Panc1 (cell line): Measurements from ENCODE around the gene NFKB2. TPM values are rescaled to one million over a fixed set of nuclear protein-coding genes. Genes with fewer than 3 reads are reported as not detected.

ENCODE experiments used
- ATAC-seq: fragments of 200-7000 bp; cut with Tn5 transposase; 2 replicates; pipeline ENCODE4 v1.9.1; 2020; ENCODE audit warnings: mild to moderate bottlenecking, moderate library complexity
- BruUV-seq: library from RNA; stranded (reverse); fragments of 400-500 nt; replicated peaks from 2 replicates; lab custom pipeline; 2021; lab: Mats Ljungman, UMichigan
- CTCF ChIA-PET: fragments of 300-600 bp; sonication (Branson Sonifier 250); formaldehyde crosslinking; loops from one replicate; lab custom pipeline; 2022; ENCODE audit warnings: antibody characterized with exemption; lab: Charles Lee
- POLR2A ChIA-PET: fragments of 300-600 bp; sonication (Branson Sonifier 250); formaldehyde crosslinking; loops from one replicate; lab custom pipeline; 2022; ENCODE audit warnings: antibody characterized with exemption; lab: Charles Lee
- DNase-seq: peaks from one replicate; pipeline ENCODE4 v3.0.0-alpha.2; 2010; ENCODE audit warnings: low read depth, low spot score
- H3K27ac ChIP-seq: 2 replicates; pipeline ENCODE4 v1.5.1; 2011; ENCODE audit warnings: mild to moderate bottlenecking, low read length, inconsistent platforms
- H3K27me3 ChIP-seq: fragments of 200-500 bp; sonication (Bioruptor generic); 2 replicates; pipeline ENCODE4 v1.6.0; 2014; ENCODE audit warnings: low read length, inconsistent platforms; ENCODE audit not compliant: control insufficient read depth, insufficient read depth
- H3K36me3 ChIP-seq: fragments of 200-500 bp; sonication (Bioruptor generic); 2 replicates; pipeline ENCODE4 v1.5.1; 2014; ENCODE audit warnings: inconsistent platforms, mild to moderate bottlenecking, low read length, moderate library complexity; ENCODE audit not compliant: control insufficient read depth, insufficient read depth
- H3K4me1 ChIP-seq: 2 replicates; pipeline ENCODE4 v1.5.1; 2011; ENCODE audit warnings: inconsistent platforms, mild to moderate bottlenecking, low read length, moderate library complexity; ENCODE audit not compliant: control insufficient read depth, insufficient read depth
- H3K4me3 ChIP-seq, 2 experiments: 2 replicates each; pipeline ENCODE4 v1.5.1; 2011 to 2012; ENCODE audit warnings: low read depth in 2 of 2, low read length in 2 of 2, mild to moderate bottlenecking in 2 of 2, inconsistent platforms in 1 of 2, moderate library complexity in 1 of 2
- H3K9me3 ChIP-seq: fragments of 200-500 bp; sonication (Bioruptor generic); 2 replicates; pipeline ENCODE4 v1.5.1; 2014; ENCODE audit warnings: low read depth, mild to moderate bottlenecking, inconsistent platforms, low read length, moderate library complexity; ENCODE audit not compliant: control insufficient read depth, insufficient read depth
- POLR2AphosphoS5 ChIP-seq: IDR thresholded peaks from 2 replicates; pipeline ENCODE4 v1.6.1; 2012; ENCODE audit warnings: mild to moderate bottlenecking, low read depth, low read length, moderate library complexity
- SIN3A ChIP-seq: IDR thresholded peaks from 2 replicates; pipeline ENCODE4 v1.6.1; 2012; ENCODE audit warnings: low read depth, mild to moderate bottlenecking, low read length, moderate library complexity, borderline replicate concordance; ENCODE audit not compliant: insufficient read depth
- TCF7L2 ChIP-seq: IDR thresholded peaks from 2 replicates; pipeline ENCODE4 v1.6.1; 2011; ENCODE audit warnings: mild to moderate bottlenecking, low read depth, low read length, inconsistent platforms
- in situ Hi-C: cut with HindIII; loops from 2 replicates; pipeline ENCODE4 v1.10.0; 2016; ENCODE audit warnings: low sequenced_read_pairs, low pct_unique_long_range_greater_than_20kb
- intact Hi-C: fragments of 100-400 bp; cut with micrococcal nuclease; formaldehyde crosslinking; loops from one replicate; pipeline ENCODE4 v1.10.0; 2022; ENCODE audit not compliant: unreplicated experiment
- total RNA-seq: library from RNA; stranded (reverse); gene quantifications from one replicate; pipeline ENCODE4 v1.2.1, GENCODE V29; 2021; ENCODE audit not compliant: unreplicated experiment
- TF ChIP-seq, protein P1 (sequence below), 2 experiments: IDR thresholded peaks; 2 replicates each; pipeline ENCODE4 v1.6.1; 2011 to 2012; ENCODE audit warnings: low read depth in 2 of 2, control low read depth in 1 of 2, low read length in 1 of 2, mild to moderate bottlenecking in 1 of 2, moderate library complexity in 1 of 2; ENCODE audit not compliant: insufficient read depth in 1 of 2
- TF ChIP-seq, protein P2 (sequence below): fragments of 450-650 bp; IDR thresholded peaks from 2 replicates; pipeline ENCODE4 v1.5.1; 2017; ENCODE audit warnings: mild to moderate bottlenecking

NFKB2 gene
- total RNA-seq, 1 experiment from 2014 or later, result 105 TPM

DNA sequence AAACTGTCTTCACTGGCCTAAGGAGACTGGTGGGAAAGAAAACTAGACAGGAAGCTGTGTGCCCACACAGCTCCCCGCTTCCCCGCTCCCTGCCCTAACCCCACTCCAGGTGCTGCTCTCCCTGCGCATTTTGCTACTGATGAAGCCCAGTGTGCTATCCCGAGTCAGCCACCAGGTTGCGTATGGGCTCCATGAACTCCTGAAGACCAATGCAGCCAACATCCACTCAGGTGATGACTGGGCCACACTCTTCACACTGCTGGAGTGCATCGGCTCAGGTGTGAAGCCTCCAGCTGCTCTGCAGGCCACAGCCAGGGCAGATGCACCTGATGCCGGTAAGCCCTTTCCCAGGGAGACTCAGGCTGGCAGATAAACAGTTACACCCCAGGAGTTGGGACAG is 20.3 kb upstream of the NFKB2 start:
- intact Hi-C loops, result no loop called here
- Histone ChIP-seq H3K9me3 (no peaks in the 10 kb centered on the region), H3K27ac (no peak overlapping the region), H3K36me3 (peaks cover 17% of the 10 kb centered on the region), H3K4me1 (no peaks in the 10 kb centered on the region), H3K4me3 (no peak overlapping the region), H3K27me3 (no peaks in the 10 kb centered on the region)
- in situ Hi-C loops, result no loop called here
- POLR2A ChIA-PET, result no interaction called here
- ATAC-seq (peak; percentile 70; the same call in 1 of the 2 replicates), DNase-seq (no peak)
- no TSS peak for BruUV-seq
- TF ChIP-seq POLR2AphosphoS5 (no peak), TCF7L2 (no peak), SIN3A (no peak)
- TF ChIP-seq, protein P1, sequence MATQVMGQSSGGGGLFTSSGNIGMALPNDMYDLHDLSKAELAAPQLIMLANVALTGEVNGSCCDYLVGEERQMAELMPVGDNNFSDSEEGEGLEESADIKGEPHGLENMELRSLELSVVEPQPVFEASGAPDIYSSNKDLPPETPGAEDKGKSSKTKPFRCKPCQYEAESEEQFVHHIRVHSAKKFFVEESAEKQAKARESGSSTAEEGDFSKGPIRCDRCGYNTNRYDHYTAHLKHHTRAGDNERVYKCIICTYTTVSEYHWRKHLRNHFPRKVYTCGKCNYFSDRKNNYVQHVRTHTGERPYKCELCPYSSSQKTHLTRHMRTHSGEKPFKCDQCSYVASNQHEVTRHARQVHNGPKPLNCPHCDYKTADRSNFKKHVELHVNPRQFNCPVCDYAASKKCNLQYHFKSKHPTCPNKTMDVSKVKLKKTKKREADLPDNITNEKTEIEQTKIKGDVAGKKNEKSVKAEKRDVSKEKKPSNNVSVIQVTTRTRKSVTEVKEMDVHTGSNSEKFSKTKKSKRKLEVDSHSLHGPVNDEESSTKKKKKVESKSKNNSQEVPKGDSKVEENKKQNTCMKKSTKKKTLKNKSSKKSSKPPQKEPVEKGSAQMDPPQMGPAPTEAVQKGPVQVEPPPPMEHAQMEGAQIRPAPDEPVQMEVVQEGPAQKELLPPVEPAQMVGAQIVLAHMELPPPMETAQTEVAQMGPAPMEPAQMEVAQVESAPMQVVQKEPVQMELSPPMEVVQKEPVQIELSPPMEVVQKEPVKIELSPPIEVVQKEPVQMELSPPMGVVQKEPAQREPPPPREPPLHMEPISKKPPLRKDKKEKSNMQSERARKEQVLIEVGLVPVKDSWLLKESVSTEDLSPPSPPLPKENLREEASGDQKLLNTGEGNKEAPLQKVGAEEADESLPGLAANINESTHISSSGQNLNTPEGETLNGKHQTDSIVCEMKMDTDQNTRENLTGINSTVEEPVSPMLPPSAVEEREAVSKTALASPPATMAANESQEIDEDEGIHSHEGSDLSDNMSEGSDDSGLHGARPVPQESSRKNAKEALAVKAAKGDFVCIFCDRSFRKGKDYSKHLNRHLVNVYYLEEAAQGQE (IDR thresholded peaks at IDR 0.05; ENCODE audit: insufficient read depth in 1 of 2, low read depth in 2 of 2, low read length in 1 of 2), result no peak
- TF ChIP-seq, protein P2, sequence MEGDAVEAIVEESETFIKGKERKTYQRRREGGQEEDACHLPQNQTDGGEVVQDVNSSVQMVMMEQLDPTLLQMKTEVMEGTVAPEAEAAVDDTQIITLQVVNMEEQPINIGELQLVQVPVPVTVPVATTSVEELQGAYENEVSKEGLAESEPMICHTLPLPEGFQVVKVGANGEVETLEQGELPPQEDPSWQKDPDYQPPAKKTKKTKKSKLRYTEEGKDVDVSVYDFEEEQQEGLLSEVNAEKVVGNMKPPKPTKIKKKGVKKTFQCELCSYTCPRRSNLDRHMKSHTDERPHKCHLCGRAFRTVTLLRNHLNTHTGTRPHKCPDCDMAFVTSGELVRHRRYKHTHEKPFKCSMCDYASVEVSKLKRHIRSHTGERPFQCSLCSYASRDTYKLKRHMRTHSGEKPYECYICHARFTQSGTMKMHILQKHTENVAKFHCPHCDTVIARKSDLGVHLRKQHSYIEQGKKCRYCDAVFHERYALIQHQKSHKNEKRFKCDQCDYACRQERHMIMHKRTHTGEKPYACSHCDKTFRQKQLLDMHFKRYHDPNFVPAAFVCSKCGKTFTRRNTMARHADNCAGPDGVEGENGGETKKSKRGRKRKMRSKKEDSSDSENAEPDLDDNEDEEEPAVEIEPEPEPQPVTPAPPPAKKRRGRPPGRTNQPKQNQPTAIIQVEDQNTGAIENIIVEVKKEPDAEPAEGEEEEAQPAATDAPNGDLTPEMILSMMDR, result no peak
- CTCF ChIA-PET, result interaction anchor here (0.6 kb wide), 1 partner anchor 15 kb away, joined by 7 read pairs; no protein-coding TSS in a partner anchor

DNA sequence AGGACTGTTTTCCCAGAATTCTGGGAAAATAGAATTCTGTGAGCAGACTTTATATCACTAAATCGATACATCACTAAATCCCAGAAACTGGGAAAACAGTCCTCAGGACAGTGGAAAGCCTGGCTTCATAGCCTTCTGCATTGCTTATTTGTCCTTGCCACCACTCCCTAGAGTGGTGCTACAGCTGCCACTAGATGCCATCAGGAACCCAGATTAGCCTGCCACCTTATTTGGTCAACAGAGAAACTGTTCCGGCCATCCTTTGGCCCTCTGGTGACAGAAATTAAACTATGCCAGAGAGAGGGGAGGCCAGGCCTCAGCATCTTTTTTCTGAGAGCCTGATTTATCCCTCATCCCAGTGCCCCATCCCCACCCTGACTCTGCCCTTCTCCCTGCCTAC is 19.6 kb upstream of the NFKB2 start:
- TF ChIP-seq TCF7L2 (no peak), POLR2AphosphoS5 (no peak), SIN3A (no peak)
- TF ChIP-seq, protein P2, result no peak
- TF ChIP-seq, protein P1 (IDR thresholded peaks at IDR 0.05; ENCODE audit: insufficient read depth in 1 of 2, low read depth in 2 of 2, low read length in 1 of 2), result no peak
- Histone ChIP-seq H3K27me3 (no peaks in the 10 kb centered on the region), H3K36me3 (peaks cover 19% of the 10 kb centered on the region), H3K27ac (no peak overlapping the region), H3K4me1 (no peaks in the 10 kb centered on the region), H3K4me3 (no peak overlapping the region), H3K9me3 (no peaks in the 10 kb centered on the region)
- in situ Hi-C loops, result no loop called here
- ATAC-seq (no peak), DNase-seq (no peak)
- intact Hi-C loops, result no loop called here
- no TSS peak for BruUV-seq
- ChIA-PET CTCF (no interaction called here), POLR2A (no interaction called here)
